ENCODE measurements around the gene LYZL4. TPM values are rescaled to one million over a fixed set of nuclear protein-coding genes. Genes with fewer than 3 reads are reported as not detected.

LYZL4 gene
- total and polyA plus RNA-seq, 11 donors, result not detected

DNA sequence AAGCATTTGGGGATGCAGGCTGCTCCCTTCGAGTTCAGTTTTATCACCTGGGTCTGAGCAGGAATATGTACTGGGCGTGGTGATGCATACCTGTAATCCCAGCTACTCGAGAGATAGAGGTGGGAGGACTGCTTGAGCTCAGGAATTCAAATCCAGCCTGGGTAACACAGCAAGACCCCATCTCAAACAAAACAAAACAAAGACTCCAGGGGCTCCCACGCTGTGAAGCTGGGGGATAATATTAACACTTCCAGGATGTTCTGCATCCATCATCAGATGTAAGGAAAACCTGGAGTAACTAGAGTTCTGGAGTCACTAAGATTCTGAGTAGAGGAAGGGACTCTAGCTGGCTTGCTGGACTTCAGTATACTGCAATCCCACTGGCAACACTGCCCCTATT, 40.6 kb downstream of the LYZL4 start:
- H3K4me1 ChIP-seq, result peaks cover 0 to 14% (median 3%) of the 10 kb centered on the region in 12 donors
- no peak overlapping the region for H3K4me3 ChIP-seq
- intact Hi-C loops (cut with DNase I), result no loop called here
- 47 to 60% (median 52%) methylated on average over 4 of the region's 4 CpGs for WGBS, 4 donors
- H3K36me3 ChIP-seq, result no peaks in the 10 kb centered on the region
- DNase-seq (no peak), ATAC-seq (no peak)
- H3K27me3 ChIP-seq, result no peaks in the 10 kb centered on the region
- peaks cover 0 to 6% (median 0%) of the 10 kb centered on the region in 12 donors for H3K9me3 ChIP-seq
- TF ChIP-seq POLR2A (IDR thresholded peaks at IDR 0.05), result no peak
- TF ChIP-seq, protein P1, sequence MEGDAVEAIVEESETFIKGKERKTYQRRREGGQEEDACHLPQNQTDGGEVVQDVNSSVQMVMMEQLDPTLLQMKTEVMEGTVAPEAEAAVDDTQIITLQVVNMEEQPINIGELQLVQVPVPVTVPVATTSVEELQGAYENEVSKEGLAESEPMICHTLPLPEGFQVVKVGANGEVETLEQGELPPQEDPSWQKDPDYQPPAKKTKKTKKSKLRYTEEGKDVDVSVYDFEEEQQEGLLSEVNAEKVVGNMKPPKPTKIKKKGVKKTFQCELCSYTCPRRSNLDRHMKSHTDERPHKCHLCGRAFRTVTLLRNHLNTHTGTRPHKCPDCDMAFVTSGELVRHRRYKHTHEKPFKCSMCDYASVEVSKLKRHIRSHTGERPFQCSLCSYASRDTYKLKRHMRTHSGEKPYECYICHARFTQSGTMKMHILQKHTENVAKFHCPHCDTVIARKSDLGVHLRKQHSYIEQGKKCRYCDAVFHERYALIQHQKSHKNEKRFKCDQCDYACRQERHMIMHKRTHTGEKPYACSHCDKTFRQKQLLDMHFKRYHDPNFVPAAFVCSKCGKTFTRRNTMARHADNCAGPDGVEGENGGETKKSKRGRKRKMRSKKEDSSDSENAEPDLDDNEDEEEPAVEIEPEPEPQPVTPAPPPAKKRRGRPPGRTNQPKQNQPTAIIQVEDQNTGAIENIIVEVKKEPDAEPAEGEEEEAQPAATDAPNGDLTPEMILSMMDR (IDR thresholded peaks at IDR 0.05), result no peak
- peak overlapping the region in 1 of 12 donors; percentile 28 for H3K27ac ChIP-seq

- intact Hi-C loops (cut with DNase I), result no loop called here
- 5 to 29% (median 21%) methylated on average over 4 of the region's 4 CpGs for WGBS, 4 donors
- Histone ChIP-seq H3K4me1 (peaks cover 0 to 12% (median 3%) of the 10 kb centered on the region in 12 donors), H3K27me3 (no peaks in the 10 kb centered on the region), H3K9me3 (peaks cover 0 to 6% (median 0%) of the 10 kb centered on the region in 12 donors), H3K36me3 (no peaks in the 10 kb centered on the region), H3K4me3 (no peak overlapping the region), H3K27ac (peak overlapping the region in 1 of 12 donors; percentile 28)
- peak in 4 of 5 donors; percentile 15 to 61 (median 38) for DNase-seq
- TF ChIP-seq, protein P1 (IDR thresholded peaks at IDR 0.05), result no peak
- no peak for TF ChIP-seq POLR2A (IDR thresholded peaks at IDR 0.05)
- ATAC-seq, result peak in 2 of 4 donors; percentile 46 to 67
These were observed 41.1 kb downstream of the LYZL4 start for GRCh38 chr3:42369304-42369703.

- H3K36me3 ChIP-seq, result no peaks in the 10 kb centered on the region
- H3K9me3 ChIP-seq, result peaks cover 0 to 6% (median 0%) of the 10 kb centered on the region in 12 donors
- peaks cover 0 to 12% (median 3%) of the 10 kb centered on the region in 12 donors for H3K4me1 ChIP-seq
- intact Hi-C loops (cut with DNase I), result no loop called here
- TF ChIP-seq, protein P1 (IDR thresholded peaks at IDR 0.05), result no peak
- no peak for TF ChIP-seq POLR2A (IDR thresholded peaks at IDR 0.05)
- H3K27me3 ChIP-seq, result no peaks in the 10 kb centered on the region
- no peak overlapping the region for H3K4me3 ChIP-seq
- H3K27ac ChIP-seq, result peak overlapping the region in 1 of 12 donors; percentile 28
- DNase-seq, result no peak
- WGBS, 4 donors, result 22 to 33% (median 26%) methylated on average over 1 of the region's 1 CpG
- ATAC-seq, result no peak
These were observed 41.5 kb downstream of the LYZL4 start for GRCh38 chr3:42368861-42369260.

GRCh38 chr3:42367903-42368302, 42.5 kb downstream of the LYZL4 start:
- DNase-seq (no peak), ATAC-seq (no peak)
- TF ChIP-seq, protein P1 (IDR thresholded peaks at IDR 0.05), result no peak
- no peak for TF ChIP-seq POLR2A (IDR thresholded peaks at IDR 0.05)
- H3K4me3 ChIP-seq, result no peak overlapping the region
- no peaks in the 10 kb centered on the region for H3K27me3 ChIP-seq
- WGBS, 4 donors, result 70 to 77% (median 71%) methylated on average over 4 of the region's 4 CpGs
- no peak overlapping the region for H3K27ac ChIP-seq
- H3K4me1 ChIP-seq, result peaks cover 0 to 12% (median 3%) of the 10 kb centered on the region in 12 donors
- no peaks in the 10 kb centered on the region for H3K36me3 ChIP-seq
- intact Hi-C loops (cut with DNase I), result no loop called here
- peaks cover 0 to 6% (median 0%) of the 10 kb centered on the region in 12 donors for H3K9me3 ChIP-seq

All from heart left ventricle (tissue), 16 donors.